GM10248 (cell line): ENCODE measurements around the gene ACTR5.
"Not testable (repeated sequence)": the region's sequence is repeated elsewhere in the genome, so short reads cannot be mapped to it uniquely, and the experiment has no call there.

ENCODE experiments used
- CTCF ChIA-PET: fragments of 300-600 bp; sonication (Branson Sonifier 250); formaldehyde crosslinking; extraction: SDS; loops from one replicate; lab custom pipeline; 2021; ENCODE audit warnings: antibody characterized with exemption; lab: Yijun Ruan, JAX
- POLR2A ChIA-PET: fragments of 350-650 bp; sonication (Branson Sonifier 250); formaldehyde crosslinking; extraction: SDS; loops from one replicate; lab custom pipeline; 2020; ENCODE audit warnings: antibody characterized with exemption; lab: Yijun Ruan, JAX
- DNase-seq: peaks from one replicate; pipeline ENCODE4 v3.0.0; 2012; ENCODE audit errors: extremely low spot score
- TF ChIP-seq, protein P1 (sequence below): IDR thresholded peaks from 2 replicates; pipeline ENCODE4 v1.5.1; 2012; ENCODE audit warnings: mild to moderate bottlenecking, low read depth; ENCODE audit errors: extremely low read depth, missing control alignments, control extremely low read depth

The ACTR5 gene

DNA sequence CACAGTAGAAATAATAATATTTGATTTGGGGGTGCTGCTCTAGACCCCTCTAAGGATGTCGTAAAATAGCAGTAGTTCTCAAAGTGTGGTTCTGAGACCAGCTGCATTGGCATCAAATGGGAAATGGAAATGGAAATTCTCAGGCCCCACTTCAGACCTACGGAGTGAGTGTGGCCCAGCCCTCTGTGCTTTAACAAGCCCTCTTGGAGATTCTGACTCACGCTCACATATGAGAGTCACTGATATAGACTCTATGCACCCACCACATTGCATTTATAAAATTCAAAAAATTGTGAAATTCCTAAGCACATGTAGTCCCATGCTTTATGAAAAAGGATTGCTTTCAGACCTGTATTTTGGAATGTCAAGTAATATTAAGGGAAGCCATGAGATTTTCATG, 43.0 kb downstream of the ACTR5 start:
- ChIA-PET CTCF (interaction anchor here (0.7 to 4.7 kb wide), 20 partner anchors 8 to 171 kb away, joined by 3 to 50 read pairs (median 7); partner anchors contain the start of gene PPP1R16B), POLR2A (no interaction called here)
- TF ChIP-seq, protein P1, sequence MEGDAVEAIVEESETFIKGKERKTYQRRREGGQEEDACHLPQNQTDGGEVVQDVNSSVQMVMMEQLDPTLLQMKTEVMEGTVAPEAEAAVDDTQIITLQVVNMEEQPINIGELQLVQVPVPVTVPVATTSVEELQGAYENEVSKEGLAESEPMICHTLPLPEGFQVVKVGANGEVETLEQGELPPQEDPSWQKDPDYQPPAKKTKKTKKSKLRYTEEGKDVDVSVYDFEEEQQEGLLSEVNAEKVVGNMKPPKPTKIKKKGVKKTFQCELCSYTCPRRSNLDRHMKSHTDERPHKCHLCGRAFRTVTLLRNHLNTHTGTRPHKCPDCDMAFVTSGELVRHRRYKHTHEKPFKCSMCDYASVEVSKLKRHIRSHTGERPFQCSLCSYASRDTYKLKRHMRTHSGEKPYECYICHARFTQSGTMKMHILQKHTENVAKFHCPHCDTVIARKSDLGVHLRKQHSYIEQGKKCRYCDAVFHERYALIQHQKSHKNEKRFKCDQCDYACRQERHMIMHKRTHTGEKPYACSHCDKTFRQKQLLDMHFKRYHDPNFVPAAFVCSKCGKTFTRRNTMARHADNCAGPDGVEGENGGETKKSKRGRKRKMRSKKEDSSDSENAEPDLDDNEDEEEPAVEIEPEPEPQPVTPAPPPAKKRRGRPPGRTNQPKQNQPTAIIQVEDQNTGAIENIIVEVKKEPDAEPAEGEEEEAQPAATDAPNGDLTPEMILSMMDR, result no peak
- DNase-seq, result no peak

DNA sequence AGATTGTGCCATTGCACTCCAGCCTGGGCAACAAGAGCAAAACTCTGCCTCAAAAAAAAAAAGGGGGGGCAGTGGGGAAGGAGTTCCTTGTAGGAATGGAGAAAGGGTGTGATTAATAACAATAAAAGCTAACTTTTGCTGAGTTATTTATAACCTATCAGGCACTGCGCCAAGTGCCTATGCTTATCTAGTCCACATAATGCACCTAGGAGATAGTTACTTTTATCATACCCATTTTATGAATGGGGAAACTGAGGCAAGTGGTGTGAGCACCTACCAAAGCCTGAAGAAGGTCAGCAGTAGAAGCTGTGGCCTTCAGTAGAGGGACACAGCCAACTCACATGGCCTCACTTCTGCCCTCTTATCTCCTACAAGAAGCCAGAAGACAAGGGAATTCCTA, 43.7 kb downstream of the ACTR5 start:
- POLR2A ChIA-PET, result no interaction called here
- CTCF ChIA-PET, result interaction anchor here (1.2 to 4.7 kb wide), 6 partner anchors 7 to 103 kb away, joined by 3 to 50 read pairs (median 8); partner anchors contain the start of gene PPP1R16B
- TF ChIP-seq, protein P1, result no peak
- no peak for DNase-seq

DNA sequence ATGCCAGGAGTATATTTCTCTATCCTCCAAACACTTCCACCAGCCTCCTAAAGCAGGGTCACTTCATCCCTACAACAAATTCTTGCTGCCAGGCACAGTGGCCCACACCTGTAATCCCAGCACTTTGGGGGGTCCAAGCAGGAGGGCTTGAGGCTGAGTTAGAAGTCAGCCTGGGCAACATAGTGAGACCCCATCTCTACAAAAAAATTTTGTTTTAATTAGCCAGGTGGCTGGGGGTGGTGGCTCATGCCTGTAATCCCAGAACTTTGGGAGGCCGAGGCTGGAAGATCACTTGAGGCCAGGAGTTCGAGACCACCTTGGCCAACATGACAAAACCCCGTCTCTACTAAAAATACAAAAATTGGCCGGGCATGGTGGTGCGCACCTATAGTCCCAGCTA, 45.8 kb downstream of the ACTR5 start:
- CTCF ChIA-PET, DNase-seq: not testable (repeated sequence)
- POLR2A ChIA-PET, result interaction anchor here (0.5 kb wide), 1 partner anchor 155 kb away, joined by 3 read pairs; no protein-coding TSS in a partner anchor

DNA sequence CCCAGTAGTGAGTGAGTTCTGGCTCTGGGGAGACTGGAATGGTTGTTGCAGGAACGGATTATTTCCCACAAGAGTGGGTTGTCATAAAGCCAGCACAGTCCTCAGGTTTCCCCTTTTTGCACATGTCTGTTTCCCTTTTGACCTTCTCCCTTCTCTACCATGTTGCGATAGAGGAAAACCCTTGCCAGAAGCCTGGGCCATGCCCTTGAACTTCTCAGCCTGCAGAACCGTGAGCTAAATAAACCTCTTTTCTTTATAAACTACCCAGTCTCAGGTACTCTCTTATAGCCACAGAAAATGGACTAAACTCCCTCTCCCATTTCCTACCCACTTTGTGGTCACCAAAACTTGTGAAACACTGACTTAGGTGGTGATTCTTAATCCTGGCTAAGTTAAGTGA, 50.0 kb downstream of the ACTR5 start:
- ChIA-PET POLR2A (no interaction called here), CTCF (interaction anchor here (1.2 to 2.7 kb wide), 2 partner anchors 7 to 13 kb away, joined by 3 to 27 read pairs; no protein-coding TSS in a partner anchor)
- no peak for DNase-seq
- TF ChIP-seq, protein P1, result no peak

DNA sequence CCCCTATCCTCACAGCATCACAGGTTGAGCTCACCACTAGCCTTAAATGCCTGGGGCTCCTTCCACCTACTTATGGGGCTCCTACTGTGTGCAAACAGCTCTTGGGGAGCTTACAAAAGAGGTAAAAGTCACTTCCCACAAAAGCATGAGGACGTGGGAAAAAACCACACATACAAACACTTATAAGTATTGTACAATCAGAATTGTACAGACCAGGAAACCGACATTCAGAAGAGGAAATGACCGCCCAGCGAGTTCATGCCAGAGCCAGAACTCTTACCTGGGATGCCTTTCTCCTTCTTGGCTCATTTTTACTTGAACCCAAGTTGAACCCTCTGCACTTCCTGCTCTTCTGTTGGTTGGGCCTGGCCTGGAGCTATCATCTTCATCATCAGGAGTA, 50.9 kb downstream of the ACTR5 start:
- TF ChIP-seq, protein P1, result no peak
- ChIA-PET POLR2A (no interaction called here), CTCF (interaction anchor here (1.2 to 2.7 kb wide), 3 partner anchors 8 to 94 kb away, joined by 3 to 27 read pairs (median 5); no protein-coding TSS in a partner anchor)

DNA sequence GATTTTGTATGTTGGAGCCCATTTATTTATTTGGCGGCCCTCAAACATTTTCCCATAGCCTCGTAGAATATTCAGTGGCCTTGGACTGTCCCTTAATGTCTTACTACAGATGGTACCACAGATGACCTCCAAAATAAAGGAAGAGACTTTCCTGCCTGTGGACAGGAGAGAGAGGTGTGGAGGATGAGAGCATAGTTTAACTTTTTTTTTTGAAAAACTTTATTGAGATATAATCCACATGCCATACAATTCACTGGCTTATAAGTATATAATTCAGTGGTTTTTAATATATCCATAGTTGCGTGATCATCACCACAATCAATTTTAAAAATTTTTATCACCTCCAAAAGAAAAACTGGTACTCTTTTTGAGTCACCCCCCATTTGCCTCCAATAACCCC, 52.6 kb downstream of the ACTR5 start:
- no peak for DNase-seq
- ChIA-PET CTCF (no interaction called here), POLR2A (no interaction called here)
- TF ChIP-seq, protein P1, result no peak

More for the DNA sequence above, 50.9 kb downstream of the ACTR5 start:
- no peak for DNase-seq

DNA sequence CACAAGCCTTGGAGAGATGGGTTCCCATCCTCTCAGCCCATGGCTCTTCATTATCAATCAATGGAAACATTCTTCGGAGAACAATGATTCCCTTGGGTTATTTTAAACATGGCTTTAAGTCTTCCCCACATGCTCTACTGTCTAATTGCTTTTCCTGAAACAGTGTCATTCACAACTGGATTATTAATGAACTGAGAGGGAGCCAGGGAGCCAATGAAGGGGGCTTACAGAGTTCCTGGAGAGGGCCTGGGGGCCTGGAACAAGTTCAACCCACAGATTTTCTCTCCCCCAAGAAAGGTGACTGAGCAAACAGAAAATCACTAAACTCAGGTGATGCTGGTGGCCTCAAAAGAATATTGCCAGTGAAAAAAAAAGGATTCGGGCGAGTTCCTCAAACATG, 56.0 kb downstream of the ACTR5 start:
- ChIA-PET CTCF (interaction anchor here (1.0 to 6.8 kb wide), 4 partner anchors 11 to 122 kb away, joined by 3 to 50 read pairs (median 14); partner anchors contain the start of gene FAM83D), POLR2A (no interaction called here)
- TF ChIP-seq, protein P1, result no peak
- no peak for DNase-seq
